ENCODE measurements around the gene CSRNP2.

- TF ChIP-seq, protein P1, sequence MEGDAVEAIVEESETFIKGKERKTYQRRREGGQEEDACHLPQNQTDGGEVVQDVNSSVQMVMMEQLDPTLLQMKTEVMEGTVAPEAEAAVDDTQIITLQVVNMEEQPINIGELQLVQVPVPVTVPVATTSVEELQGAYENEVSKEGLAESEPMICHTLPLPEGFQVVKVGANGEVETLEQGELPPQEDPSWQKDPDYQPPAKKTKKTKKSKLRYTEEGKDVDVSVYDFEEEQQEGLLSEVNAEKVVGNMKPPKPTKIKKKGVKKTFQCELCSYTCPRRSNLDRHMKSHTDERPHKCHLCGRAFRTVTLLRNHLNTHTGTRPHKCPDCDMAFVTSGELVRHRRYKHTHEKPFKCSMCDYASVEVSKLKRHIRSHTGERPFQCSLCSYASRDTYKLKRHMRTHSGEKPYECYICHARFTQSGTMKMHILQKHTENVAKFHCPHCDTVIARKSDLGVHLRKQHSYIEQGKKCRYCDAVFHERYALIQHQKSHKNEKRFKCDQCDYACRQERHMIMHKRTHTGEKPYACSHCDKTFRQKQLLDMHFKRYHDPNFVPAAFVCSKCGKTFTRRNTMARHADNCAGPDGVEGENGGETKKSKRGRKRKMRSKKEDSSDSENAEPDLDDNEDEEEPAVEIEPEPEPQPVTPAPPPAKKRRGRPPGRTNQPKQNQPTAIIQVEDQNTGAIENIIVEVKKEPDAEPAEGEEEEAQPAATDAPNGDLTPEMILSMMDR (IDR thresholded peaks at IDR 0.05; ENCODE audit: low read length) = no peak
- TF ChIP-seq EZH2phosphoT487 (IDR thresholded peaks at IDR 0.05; ENCODE audit: low read length) = no peak
- no peak for TF ChIP-seq EZH2 (optimal IDR thresholded peaks at IDR 0.05; ENCODE audit: low read depth, low read length)
Observed at GRCh38 chr12:51023625-51024382, 59.6 kb downstream of the CSRNP2 start.
